Activated CD4-positive, CD25-positive, alpha-beta regulatory T cell (primary cell): ENCODE measurements around the gene APEX1.
"Not testable (repeated sequence)": the region's sequence is repeated elsewhere in the genome, so short reads cannot be mapped to it uniquely, and the experiment has no call there.

Experiments
- DNase-seq, 4 experiments: peaks; one replicate each; lab custom pipeline; 2025; lab: John Stamatoyannopoulos, UW

The APEX1 gene

DNA sequence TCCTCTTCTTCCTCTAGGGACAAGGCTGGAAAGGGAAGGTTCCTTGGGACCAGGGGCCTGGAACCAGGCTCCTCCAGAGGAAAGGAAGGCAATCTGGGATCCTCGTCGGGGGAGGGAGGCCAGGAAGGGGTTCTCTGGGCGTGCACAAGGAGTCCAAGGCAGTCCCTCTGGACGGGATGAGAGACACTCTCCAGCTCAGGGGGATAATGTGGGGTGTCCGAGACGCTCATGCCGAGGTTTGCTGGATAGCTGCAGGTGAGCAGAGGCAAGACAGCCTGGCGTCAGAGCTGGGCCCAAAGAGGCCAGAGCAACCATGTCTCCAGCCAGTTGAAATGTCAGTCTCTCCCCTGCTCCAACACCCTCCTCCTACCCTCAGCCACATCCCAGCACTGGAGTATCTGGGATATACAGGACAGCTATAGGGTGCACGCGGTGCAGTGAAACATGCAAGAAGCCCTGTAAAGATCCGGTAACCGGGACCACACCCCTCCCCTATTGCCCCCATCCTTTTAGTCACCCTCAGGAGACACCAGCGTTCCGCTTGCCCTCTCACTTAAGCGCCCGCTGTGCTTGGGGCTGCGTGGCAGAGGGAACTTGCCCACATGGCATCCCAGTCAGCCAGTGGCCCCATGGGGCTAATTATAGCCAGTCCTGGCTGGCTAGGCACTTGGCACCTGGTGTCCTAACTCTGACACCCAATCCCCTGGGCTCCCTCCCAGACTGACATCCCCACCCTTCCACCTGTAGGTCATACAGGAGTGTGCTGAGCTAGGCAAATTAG, 19.3 kb upstream of the APEX1 start, which contains the start of gene KLHL33:
KLHL33 (minus strand) TSS at position 585 of the 781 bp plus-strand sequence; CDS start at position 230, 355 bp downstream.
- no peak for DNase-seq

DNA sequence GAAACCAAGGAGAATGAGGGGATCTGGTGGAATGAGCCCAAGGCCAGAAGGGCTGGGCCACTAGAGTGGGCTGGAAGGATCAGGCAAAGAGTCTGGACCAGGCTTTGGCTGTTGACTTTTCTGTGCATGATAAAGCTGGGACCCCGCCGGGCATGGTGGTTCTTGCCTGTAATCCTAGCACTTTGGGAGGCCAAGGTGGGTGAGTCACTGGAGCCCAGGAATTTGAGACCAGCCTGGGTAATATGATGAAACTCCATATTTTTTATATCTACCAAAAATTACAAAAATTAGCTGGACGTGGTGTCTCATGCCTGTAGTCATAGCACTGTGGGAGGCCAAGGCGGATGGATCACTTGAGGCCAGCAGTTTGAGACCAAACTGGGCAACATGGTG, 18.7 kb upstream of the APEX1 start:
- DNase-seq = no peak

DNA sequence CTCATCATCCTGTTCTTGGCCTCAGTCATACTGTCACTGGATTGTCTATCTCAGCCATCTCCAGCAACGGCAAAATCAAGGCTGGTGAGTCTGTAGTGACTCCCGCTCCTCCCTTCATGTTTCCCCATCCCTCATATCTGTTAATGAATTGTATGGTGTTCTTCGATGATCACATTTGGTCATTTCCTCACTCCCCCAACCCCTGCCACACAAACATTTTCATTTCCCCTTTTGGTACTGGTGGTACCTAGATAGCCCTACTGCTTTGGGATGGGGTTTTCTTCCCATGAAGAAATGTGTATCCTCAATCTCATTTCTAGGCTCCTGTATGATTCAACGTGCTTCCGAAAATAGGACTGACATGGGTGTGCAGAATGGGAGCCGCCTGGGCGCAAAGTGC, 16.4 kb upstream of the APEX1 start:
- DNase-seq = no peak

DNA sequence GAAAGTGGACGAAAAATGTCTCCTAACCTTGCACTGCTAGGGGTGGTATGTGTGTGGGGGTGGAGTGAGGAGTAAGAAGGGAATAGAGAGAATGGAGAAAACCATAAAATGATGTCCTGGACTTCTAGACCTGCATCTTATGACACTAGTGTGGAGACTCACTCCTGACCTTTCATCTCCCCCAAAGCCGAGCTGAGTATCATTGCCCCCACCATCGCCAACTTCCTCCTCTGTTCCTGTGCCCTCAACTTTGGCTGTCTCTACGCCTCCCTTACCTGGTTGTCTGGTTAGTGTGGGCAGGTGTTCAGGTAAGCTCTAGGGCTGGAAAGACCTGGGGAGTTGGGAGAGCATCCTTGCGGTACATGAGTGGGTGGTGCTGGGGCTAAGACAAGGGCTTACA, 14.6 kb upstream of the APEX1 start:
- DNase-seq = no peak

DNA sequence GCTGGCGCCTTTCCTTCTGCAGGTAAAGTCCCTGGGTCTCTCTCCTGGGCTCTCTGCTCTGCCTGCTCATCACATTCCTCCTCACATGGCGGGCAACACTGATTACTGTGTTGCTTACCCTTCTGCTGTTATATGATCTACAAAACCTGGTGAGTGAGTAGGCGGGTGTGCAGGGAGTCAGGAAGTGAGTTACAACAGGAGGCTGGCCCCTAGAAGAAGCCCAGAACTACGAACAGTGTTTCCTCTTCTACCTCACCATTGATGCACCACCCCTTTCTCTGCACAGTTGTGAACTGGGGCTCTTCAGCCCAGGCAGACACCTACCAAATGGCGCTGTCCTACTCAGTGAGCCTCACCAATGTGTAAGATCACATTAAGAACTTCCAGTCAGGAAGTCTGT, 14.1 kb upstream of the APEX1 start:
- DNase-seq = no peak

DNA sequence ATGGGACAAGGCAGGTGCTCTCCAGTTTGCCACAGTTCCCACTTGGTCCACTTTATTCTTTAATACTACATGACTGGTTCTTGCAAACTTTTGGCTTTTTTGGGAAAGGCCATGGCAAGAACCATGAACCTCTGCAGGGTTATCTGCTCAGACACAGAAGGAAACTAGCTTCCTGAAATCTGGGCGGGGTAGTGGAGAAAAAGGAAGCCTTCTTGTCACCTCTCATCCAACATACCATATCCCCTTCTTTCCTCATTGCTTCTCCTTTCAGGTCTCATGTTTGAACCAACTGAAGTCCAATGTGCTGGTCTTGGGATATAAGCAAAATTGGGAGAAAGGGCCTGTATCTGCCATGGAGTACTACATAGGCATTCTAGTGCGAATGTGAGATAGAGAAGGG, 13.6 kb upstream of the APEX1 start:
- no peak for DNase-seq

DNA sequence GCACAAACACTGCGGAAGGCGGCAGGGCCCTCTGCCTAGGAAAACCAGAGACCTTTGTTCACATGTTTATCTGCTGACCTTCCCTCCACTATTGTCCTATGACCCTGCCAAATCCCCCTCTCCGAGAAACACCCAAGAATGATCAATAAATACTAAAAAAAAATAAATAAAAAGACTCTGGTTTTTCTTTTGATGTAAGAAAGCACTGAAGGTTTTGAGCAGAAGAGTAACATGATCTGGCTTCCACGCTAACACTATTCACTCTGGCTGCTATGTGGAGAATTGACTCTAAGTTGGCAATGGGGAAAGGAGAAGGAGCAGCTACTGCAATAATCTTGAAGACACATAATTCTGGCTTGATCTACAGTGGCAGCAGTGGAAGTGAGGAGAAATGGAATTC, 11.4 kb upstream of the APEX1 start:
- DNase-seq = not testable (repeated sequence)

DNA sequence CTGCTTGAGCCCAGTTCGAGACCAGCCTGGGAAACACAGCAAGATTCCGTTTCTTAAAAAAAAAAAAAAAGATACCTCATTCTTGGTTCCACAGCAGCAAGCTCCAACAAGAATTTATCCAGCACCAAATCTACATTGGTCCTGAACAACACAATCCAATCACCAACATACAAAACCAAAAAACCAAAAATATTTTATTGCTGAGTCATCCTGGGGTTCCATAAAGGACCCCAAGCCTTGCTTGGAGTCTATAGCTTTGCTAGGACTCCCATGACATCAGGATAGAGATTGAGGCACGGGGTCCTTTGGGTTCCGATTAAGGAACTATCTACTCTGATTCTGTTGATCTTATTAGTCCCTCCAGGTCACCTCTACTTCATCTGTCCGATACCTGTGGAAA, 8.1 kb upstream of the APEX1 start:
- no peak for DNase-seq

DNA sequence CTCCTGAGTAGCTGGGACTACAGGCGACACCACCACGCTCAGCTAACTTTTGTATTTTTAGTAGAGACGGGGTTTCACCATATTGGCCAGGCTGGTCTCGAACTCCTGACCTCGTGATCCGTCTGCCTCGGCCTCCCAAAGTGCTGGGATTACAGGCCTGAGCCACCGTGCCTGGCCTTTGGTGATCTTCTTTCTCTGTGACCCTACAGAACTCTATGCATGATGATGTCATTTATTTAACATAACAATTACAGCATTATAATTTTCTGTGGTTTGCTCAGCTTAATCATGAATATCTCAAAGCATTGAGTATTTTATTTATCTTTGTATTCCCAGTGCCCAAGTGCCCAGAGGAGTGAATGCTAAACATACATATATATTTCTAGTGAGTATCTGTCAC, 2.2 kb upstream of the APEX1 start:
- not testable (repeated sequence) for DNase-seq

DNA sequence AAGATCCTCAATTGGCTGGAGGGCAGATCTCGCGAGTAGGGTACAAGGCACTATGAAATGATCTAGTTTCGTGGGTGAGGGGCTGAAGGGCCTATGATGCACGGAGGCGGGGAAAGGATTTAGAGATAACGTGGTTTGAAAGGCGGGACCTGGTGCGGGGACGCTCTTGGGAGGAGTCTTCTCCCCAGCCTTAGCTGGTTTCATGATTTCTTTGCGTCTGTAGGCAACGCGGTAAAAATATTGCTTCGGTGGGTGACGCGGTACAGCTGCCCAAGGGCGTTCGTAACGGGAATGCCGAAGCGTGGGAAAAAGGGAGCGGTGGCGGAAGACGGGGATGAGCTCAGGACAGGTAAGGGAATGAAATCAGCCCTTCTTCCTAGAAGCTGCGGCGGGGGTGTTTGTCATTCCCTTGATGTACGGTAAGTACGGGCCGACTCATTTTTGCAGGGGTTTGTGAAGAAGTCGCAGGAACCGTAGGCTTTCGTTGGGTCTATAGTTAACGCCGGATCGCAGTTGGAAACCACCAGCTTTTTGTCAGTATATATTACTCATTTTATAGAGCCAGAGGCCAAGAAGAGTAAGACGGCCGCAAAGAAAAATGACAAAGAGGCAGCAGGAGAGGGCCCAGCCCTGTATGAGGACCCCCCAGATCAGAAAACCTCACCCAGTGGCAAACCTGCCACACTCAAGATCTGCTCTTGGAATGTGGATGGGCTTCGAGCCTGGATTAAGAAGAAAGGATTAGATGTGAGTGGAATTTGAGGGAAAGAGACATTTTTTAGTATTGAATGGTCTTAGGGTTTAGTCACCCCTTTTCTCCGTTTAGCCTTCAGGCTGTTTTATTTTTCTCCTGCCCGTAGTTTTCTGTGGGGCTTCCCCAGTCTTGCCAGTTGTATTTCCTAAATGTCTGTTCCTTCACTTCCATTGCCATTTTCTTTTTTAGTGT, 602 bp downstream of the APEX1 start:
- DNase-seq = peak in 2 of 4 experiments; percentile 41 to 57

DNA sequence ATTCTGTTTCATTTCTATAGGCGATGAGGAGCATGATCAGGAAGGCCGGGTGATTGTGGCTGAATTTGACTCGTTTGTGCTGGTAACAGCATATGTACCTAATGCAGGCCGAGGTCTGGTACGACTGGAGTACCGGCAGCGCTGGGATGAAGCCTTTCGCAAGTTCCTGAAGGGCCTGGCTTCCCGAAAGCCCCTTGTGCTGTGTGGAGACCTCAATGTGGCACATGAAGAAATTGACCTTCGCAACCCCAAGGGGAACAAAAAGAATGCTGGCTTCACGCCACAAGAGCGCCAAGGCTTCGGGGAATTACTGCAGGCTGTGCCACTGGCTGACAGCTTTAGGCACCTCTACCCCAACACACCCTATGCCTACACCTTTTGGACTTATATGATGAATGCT, 1.9 kb downstream of the APEX1 start:
- no peak for DNase-seq

DNA sequence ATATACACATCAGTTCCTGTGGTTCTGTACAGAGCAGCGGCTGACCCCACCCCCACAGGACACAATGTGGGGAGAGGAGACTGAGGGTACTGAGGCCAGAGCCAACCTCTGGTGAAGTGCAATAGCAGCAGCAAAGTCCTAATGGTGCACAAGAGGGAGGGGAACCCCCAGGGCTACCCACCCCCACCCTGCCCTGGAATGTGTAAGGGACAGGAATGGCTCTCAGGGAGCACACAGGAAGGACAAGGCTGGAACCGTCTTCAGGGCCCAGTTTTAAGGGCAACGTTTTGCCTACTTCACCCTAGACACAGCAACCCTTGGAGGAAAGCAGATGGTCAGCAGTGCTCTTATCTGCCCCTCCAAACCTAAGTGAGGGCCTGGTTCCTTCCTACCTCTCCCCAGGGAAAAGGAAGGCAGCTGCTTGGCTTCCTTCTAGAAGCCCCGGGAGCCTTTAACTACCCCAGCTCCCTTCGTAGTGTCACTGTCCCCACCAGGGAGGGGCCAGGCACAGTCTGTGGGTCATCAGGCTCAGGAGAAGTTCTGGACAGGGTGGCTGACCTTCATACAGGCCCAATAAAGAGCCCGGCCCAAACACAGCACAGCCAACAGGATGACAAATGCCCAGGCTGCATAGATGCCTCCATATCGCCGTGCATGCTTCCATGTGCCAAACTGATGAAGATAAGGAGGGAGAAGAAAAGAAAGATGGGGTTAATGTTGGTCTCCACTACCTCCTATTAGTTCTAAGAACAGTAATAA, 3.2 kb downstream of the APEX1 start:
- DNase-seq = no peak

DNA sequence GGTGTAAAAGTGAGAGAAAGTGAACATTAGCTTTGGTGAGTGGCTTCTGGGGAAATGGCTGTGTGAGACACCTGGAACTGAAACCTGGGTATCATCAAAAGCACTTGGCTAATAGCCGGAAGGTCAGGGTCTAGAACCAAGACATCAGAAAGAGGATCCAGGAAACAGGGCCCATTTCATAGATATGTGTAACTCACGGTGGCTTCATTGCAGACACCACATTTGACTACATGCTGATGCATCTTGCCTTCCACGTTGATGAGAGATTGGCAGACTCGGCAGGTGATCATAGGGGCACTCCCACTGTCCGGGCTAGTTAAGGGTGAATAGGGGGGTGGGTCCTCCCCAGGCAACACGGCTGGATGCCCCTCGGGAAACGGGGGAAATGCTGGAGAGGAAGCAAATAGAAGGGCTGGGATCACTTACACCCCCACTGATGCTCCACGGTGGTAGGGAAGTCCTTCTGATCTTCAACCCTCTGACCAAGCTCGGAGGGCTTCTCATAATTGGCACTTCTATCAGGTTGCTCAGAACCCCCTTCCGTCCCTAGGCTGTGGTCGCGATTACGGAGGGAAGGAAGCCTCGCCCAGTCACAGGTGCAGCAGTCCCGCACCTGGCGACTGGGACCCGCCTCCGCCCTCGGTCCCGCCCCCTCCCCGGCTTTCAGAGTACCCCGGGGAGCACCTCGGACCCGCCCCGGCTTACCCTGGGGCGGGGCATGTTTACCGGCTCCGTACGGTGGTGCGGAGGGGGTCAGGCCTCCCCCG, 5.6 kb downstream of the APEX1 start:
- peak; percentile 29 to 65 (median 46) for DNase-seq

DNA sequence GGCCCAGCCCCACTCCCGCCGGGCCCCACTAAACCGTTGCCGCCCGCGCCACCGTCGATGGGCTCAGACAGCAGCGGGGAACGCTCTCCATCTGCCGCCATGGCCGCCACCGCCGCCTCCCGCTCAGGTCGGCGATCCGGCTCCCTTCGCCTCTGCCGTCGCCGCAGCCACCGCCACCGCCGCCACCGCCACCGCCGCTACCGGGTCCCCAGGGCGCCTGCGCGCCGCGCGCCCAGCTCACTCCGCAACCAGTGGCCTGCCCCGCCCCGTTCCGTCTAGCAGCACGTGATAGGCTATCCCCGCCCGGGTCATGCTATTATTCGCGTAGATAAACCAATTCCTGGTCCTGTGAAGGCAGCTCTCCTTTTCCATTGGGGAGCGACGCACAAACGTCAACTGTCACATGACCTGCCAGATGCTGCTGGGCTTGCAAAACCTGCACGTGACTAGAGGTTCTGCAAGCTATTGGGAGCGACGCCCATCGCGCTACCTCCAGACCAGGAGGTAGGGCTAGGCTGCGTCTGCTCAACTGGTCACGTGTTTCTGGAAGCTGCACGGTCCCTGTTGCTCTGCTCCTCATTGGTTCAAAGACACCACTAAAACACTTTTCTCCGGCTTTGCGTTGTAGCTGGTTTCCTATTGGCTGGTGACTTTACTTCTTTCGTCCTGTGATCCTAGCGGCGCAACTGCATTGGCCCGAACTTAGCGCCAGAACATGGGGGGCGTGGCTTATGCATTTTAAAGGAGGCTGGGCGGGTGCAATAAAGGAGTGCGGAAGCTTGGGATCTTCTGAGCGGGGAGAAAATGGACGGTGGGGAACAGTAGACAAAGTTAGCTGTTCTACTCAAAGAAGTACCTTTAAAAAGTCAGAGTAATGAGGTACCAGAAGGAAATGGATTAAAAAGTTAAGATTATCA, 6.5 kb downstream of the APEX1 start, which contains the start of gene PIP4P1:
PIP4P1 (minus strand) TSS at position 210 of the 917 bp plus-strand sequence; CDS start at position 101, 109 bp downstream.
- DNase-seq = peak; percentile 94 to 98 (median 96)

DNA sequence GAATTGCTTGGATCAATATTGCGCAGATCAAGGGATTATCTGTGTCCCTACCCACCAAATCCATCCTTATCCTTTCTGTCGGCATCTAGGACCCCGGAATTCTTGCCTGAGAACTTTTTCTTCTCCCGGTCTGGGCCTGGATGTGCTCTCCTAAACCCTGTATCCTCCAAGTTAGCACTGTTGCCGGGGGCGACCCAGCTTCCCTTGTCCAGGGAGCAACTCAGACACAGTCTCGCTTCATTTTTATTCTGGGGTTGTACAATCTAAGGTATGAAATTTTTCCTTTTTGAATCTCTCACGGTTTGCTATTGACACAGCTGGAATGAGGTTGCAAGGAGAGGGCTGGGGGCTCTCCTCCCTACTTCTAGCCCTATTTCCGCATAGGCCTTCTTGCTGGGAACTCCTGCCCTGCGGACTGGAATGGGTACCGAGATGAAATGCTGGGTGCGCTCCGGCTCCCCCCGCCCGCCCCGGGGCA, 13.8 kb downstream of the APEX1 start:
- DNase-seq = no peak

DNA sequence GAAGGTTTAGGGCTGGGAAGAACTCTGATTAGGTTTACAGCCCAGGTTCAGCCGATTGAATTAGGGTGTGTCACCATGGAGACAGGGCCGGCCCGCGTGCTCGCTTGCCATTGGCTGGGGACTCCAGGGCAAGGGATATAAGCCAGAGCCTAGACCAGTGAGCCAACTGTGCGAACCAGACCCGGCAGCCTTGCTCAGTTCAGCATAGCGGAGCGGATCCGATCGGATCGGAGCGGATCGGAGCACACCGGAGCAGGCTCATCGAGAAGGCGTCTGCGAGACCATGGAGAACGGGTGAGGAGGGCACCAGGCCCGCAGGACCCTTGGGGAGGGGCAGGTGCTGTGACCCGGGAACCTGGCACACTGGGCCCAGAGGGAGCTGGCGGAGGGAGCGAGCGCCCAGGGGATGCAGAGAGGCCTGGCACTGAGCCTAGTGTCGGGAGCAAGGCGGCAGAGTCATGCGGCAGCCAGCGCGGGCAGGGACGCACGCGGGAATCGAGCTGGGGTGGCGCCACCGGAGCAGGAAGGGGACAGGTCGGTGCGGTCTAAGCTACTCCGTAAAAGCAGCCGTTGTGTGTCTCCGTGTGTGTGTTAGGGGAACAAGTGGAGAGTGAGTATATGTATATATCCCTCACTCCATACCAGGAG, 14.3 kb downstream of the APEX1 start, which contains the start of gene PNP:
PNP (plus strand) TSS at position 165 of the 648 bp plus-strand sequence; CDS start at position 284, 119 bp downstream.
- peak; percentile 67 to 74 (median 70) for DNase-seq

DNA sequence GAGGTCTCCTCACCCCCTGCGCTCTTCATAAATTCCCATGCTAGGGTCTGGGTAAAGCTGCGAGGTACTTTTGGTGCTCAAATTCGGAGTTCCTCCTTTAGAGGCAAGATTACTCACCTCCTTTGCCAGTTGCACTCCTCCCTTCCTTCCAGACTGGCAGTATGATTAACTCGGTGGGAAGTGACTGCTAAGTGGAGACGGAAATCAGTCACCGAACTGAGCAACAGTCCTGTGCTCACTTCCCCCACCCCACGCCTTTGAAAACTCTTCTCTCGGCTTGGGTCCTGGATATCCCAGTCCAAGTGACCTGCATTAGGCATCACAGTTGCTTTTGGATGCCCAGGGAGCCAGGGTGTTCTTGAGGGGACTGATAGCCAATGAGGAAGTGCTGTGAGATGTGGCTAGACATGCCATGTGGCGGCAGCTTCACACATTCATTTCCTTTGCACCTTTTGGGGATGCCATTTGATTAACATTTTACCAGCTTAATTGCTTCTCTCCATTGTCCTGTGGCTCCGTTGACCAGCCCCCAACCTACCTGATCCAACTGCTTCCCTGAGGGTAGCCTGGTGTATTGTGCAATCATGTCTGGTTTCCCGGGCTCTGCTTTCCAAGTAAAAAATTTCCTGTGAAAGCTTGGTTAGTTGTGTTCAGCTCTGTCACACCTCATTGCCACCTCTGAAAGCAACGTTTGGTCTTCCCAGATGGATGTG, 15.0 kb downstream of the APEX1 start:
- DNase-seq = peak in 1 of 4 experiments; percentile 30

DNA sequence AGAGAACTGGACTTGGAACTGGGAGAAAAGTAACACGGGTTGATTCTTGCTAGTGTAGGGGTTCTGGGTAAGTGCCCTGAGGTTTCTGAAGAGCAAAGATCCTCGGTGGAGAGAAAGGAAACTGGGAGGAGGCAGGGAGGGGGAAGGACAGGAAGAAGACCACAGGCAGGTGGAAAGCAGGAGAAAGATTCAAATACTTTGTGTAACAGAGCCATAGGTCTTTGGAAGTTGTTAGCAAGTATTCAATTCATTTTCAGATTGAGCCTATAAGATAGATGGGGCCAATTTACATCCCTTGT, 15.5 kb downstream of the APEX1 start:
- DNase-seq = no peak
